ENCODE data around the gene HDAC7.

- TF ChIP-seq CTCF (IDR thresholded peaks at IDR 0.05) = no peak
- no peak for TF ChIP-seq POLR2AphosphoS5 (IDR thresholded peaks at IDR 0.05)
- TF ChIP-seq POLR2A (IDR thresholded peaks at IDR 0.05) = no peak
- no peak for TF ChIP-seq EP300 (IDR thresholded peaks at IDR 0.05)
Observed at GRCh38 chr12:47829584-47829983, 9.9 kb upstream of the HDAC7 start.
